NCI-H146 treated with DMSO at 0.1 percent for 48 hours (cell line): Measurements from ENCODE around the gene OTOF.

ENCODE experiments used
- DNase-seq: peaks from one replicate; lab custom pipeline; 2025; ENCODE audit not compliant: unreplicated experiment; lab: John Stamatoyannopoulos, UW

OTOF gene

DNA sequence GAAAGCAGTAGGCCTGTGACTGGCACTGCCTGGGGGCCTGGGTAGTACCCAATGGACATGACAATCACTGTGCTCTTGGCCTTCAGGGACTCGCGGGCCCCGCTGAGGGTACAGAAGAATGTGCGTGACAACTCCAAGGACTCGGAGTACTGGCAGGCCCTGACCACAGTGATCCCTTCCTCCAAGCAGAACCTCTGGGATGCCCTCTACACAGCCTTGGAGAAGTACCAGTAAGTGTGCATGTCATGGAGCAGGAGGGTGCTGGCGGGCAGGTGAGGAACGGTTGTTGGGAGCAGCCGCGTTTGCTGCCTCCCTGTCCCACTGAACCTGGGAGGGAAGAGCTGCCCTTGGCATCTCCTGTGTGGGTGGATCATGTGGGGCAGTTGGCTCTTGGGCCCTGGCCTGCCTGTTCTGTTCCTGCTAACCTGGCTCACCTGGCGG is 23.3 kb downstream of the OTOF start:
- DNase-seq, result no peak

DNA sequence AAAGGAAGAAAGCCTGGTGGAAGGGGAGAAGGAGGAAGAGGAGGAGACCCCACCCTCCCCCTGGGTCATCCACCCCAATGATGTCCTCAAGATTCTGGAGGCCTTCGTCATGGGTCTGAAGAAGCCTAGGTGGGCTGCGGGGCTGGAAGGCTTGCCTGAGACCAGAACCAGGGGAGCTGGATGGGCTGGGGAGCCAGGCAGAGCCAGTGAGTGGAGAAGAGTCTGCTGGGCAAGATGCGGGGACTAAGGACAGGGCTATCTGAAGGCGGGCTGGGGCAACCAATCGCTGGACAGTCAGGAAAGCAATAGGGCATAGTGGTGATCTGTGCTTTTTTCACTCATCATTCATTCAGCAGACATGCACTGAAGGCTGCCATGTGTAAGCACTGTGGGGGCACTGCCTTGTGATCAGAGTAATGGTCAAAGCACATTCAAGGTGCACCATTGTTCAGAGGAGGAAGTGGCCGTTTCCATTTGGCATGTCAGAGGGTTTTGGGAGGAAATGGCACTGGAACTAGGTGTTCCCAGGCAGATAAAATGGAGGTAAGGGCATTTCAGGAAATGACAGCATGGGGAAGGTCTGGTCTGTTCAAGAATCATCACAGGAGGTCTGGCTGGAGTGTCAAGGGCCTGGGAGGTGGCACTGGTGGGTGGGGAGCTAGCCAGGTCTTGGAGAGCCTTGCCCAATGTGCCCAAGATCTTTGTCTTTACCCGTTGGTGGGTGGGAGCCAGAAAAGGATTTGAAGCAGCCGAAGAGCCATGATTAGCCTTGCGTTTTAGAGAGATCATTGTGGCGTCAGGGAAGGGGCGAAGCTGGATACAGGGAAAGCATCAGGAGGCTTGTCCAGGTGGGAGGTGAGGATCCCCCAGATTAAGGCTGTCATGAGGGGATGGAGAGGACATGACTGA is 24.2 kb downstream of the OTOF start:
- no peak for DNase-seq

DNA sequence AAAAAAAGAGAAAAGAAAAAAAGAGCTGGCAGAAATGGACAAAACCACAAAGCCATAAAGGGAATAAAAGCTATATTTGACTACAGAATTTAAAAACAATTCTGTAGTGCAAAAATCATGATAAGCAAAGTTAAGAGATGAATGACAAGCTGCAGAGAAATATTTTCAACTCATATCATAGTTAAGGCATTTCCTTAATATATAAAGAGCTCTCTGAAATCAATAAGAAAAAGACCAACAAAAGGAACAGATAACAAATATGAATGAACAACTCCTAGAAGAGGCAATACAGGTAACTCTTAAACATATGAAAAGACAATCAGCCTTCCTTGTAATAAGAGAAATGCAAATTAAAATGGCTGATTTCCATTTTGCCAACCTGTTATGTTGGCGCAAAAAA is 26.2 kb downstream of the OTOF start:
- DNase-seq, result no peak

DNA sequence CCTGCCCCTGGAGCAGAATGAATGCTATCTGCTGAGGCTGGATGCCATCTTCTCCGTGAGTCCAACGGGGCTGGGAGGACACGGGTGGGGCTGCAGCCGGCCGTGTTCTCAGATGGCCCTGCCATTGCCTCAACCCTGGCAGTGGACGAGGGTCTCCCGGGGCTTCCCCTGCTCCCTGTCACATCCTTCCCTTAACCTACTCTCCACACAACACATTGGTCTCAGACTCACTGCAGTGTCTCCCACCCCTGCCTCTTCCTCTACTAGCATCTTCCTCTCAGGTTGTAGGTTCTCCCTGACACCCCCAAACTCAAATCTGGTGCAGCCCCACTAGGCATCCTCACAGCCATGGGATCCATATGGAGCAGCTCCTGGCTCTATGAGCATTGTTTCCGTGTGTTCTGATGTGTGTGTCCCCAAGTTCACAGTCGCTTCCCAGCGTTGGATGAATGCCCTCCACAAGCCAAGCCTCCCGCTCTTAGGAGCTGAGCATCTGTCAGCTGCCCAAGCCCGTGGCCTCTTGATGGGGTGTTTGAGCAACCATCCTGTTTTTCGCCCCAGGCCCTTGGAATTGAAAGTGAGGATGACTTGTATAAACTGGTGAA is 27.8 kb downstream of the OTOF start:
- DNase-seq, result no peak

DNA sequence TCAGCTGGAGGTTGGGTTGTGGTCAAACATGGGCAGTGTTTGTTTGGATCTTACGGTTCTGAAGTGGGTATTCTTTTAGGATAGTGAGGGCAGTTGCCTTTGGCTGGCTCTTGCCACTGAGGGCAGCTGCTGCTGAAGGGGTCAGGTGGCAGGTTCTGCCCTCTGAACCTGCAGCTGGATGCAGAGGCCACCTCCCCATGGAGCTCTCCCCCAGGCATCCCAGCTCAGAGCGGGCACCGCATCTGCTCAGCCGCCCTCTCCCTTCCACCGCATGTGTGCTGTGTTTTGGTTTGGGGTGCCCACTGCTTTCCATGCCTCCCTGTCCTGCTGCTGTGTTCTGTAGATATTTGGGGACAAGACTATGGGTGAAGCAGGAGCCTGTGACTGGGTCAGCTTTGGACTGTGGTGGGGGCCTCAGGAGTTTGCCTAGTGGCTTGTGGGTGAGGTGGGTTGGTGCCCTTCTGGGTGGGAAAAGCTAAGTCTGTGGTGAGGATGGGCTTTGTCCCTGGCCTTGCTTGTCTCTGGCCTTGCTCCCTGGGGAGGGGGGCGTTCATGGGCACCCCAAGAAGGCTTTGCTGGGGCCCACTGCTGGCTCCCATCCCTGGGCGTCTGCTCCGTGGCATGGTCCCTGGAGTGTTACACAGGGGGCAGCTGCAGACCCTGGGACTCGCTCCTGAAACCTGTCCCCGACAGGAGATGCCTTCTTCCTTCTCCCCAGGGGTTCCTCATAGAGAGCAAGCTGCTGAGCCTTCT is 28.5 kb downstream of the OTOF start:
- DNase-seq, result no peak

DNA sequence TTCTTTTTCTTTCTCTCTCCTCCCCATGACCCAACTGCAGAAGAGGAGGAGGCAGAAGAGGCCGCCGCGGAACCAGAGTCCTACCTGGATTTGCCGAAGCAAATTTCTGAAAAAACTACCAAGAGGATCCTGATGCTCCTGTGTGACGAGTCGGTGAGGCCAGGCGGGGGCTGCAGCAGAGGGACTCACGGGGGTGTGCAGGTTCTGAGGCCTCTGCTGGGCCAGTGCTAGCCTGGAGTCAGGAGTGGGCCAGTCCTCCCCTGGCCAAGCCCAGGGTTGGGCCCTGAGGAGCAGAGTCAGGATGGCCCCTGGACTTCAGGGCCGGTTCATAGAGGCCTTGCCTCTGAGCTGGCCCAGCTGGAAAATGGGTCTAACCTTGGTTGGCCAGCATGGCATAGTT is 29.3 kb downstream of the OTOF start:
- no peak for DNase-seq

DNA sequence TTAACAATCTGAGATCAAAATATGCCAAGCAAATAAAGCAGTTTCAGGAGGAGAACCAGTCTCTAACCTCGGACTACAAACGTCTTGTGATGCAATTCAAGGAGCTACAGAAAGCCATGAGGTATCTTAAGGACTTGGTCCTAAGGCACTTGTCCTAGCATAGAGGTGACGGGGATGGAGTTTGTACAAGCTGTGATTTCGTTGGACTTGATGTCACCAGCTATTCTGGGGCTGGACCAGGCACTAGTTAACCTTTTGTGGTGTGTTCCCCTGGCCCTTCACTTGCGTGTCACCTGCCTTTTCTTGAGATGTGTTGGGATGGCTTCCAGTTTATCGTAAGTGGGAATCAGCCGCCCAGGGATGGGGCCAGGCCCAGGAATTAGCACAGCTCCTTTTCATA is 33.7 kb downstream of the OTOF start:
- no peak for DNase-seq

DNA sequence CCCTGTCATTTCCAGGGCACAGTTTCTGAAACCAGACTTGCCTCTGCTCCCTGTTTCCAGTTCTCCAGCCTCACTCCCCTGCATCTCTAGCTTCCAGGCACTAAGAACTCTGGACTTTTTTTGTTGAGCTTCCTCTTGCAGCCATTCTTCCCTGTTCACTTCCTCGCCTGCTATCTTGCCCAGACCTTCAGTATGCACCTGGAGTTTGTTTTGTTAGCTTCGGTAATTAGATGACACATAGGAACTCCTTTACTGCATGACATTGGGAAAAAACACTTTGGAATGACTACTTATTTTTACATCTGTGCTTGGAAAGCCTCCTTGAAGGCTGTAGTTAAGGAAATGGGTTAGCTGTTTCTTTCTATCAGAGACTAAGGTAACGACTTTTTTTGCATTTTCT is 35.2 kb downstream of the OTOF start:
- no peak for DNase-seq

DNA sequence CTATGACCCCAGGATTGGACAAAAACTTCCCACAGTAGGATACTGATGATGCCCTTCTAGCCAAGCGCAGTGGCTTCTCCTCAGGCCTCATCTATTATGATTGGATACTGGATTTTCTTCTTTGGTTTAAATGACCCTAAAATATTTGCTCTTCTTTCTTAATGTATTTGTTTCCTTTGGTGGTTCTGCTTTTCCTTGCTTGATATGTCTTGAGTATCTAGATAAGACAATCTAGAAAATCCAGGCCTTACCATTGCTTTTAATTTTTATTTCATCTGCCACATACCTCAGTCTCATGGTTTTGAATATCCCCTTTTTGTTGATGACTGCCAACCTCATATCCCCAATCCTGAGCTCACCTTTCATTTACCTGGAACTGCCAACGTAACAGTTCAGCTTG is 35.6 kb downstream of the OTOF start:
- no peak for DNase-seq

DNA sequence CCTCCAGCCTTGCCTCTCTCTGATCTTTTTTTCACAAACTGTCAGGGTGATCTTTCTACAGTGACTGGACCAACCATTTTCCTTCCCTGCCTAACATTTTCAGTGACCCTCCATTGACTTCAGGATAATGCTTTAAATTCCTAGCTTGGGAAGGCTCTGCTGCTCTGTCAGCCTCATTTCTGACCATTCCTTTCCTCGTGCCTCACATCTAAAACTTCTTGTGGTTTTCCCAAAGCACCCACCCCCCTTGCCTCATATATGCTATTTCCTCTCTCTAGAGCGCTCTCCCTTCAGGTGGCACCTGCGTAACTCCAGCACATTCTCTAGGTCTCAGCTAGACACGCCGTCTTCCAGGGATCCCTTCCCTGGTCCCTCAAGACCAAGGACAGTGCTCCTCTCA is 39.0 kb downstream of the OTOF start:
- no peak for DNase-seq

DNA sequence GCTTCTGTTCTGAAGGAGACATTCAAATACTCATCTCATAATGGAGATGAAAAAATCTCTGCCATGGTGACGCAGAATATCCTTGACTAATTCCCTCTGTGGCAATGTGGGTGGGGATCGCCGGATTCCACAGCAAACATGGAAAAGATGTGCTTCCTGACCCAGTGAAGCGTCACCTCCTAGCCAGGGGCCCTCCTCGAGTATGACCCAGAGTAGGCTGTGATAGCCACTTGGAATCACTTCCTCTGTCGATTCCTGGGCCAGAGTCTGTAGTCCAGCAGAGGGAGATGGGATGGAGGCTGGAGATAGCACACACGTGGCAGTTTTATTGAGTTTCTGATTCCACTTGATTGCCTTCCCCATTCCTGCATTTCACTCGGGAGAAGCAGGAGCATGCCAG is 39.4 kb downstream of the OTOF start:
- DNase-seq, result no peak

DNA sequence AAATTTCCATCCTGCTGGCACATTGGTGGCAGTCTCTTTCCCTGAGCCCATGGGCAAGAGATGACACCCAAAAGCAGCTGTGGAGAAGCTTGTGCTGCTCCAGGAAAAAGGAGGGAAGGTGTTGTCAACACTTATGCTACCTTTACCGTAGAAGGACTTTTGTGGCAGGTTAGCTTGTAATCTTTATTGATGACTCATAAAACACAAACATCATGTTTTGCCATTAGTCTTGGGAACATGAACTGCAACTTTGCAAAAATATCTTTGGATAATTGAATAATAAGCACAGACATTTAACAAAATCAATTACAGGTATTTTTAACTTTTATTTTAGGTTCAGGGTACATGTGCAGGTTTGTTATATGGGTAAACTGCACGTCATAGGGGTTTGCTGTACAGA is 42.8 kb downstream of the OTOF start:
- no peak for DNase-seq

DNA sequence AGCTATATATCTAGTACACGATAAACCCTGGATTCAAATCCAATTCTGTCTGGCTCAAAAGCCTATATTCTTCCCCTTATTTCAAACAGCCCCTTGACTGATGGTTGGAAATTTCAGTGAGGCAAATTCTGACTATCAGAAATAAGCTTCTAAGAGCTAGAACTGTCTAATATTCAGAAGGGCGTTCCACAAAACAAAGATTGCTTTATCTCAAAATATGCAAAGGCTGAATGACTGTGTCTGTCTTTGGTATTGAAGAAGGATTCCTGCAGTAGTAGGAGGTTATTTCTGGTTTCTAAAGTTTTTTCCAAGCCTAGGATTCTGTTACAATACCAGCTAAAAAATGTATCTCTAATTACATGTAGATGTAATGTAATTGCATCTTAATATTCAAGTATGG is 45.1 kb downstream of the OTOF start:
- no peak for DNase-seq

DNA sequence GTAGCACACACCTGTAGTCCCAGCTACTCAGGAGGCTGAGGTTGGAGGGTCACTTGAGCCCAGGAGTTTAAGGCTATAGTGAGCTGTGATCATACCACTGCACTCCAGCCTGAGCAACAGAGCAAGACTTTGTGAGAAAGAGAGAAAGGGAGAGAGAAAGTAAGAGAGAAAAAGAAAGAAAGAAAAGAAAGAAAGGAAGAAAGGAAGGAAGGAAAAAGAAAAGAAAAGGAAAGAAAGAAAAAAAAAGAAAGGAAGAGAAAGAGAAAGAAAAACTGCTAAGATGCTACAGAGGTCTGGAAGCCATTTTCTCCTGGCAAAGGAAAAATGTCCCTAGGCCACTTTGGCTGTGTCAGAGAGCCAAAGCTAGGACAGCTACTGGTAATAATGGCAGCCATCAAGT is 45.6 kb downstream of the OTOF start:
- no peak for DNase-seq

DNA sequence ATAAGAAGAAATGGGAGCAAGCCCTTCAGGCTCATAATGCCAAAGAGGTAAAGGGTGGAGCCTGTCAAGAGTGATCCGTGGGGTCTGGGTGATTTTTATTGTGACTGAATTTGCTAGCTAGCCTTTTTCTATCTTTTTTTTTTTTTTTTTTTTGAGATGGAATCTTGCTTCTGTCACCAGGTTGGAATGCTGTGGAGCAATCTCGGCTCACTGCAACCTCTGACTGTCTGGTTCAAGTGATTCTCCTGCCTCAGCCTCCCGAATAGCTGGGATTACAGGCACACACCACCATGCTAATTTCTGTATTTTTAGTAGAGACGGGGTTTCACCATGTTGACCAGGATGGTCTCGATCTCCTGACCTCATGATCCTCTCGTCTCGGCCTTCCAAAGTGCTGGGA is 47.1 kb downstream of the OTOF start:
- DNase-seq, result no peak

DNA sequence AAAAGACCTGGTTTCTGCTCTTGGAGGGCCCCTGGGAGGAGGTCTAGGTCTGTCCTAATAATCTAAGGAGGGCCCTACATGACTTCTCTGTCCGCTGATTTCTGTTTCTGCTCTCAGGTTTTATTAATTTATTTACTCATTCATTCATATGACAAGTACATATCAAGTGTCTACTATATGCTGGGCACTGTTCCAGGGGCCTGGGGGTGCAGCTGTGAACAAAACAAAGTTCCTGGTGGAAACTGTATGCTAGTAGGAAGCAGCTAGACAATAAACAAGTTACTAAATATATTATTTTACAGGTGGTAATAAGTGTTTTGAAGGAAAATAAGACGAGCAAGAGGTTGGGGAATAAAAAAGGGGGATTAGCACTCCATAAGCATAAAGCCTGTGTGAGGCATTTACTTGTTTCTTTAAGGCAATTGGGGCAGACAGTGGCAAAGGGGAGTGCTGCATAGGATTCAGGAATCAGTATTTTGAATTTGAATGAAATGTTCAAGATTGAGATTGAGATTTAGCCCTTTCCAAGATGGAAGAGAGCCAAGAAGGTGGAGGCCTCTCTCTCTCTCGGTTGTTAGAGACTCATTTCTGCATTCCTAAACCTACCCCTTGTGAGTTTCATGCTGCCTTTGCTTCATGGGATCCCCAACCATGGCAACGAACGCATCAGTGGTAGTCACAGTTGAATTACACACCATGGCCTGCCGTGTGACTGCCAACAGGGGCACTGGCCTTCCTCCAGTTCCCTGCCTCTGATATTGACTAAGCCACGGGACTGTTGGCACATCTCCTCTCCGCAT is 47.9 kb downstream of the OTOF start:
- peak; percentile 14 for DNase-seq

DNA sequence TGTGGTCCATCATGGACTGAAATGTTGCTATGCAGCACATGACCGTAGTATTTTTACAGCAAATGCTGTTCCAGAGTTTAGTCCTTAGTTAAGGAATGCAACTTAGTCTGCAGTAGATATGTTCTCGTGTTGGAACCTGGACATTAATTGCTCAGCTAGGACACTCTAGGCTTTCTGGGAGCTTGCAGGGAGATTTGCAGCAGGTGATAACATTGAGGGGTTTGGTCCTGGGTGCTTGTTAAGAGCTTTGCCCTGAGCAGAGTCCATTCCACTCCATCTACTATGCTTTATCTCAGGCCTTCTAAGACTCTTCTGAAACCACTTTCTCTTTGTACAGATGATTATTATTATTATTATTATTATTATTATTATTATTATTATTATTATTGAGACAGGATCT is 49.1 kb downstream of the OTOF start:
- no peak for DNase-seq

DNA sequence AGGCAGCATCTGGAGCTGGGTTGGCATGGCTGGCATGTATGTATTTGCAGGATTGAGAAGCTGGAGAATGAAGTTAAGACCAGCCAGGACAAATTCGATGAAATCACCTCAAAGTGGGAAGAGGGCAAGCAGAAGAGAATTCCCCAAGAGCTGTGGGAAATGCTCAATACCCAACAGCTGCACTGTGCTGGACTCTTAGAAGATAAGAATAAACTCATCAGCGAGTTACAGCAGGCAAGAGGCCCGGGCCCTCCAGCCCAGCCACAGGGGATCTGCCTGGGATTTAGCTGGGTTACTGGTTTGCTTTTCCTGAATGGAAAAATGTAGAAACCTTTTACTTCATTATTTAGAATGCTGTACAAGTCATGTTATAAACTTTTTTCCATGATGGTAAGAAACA is 53.7 kb downstream of the OTOF start:
- DNase-seq, result no peak

DNA sequence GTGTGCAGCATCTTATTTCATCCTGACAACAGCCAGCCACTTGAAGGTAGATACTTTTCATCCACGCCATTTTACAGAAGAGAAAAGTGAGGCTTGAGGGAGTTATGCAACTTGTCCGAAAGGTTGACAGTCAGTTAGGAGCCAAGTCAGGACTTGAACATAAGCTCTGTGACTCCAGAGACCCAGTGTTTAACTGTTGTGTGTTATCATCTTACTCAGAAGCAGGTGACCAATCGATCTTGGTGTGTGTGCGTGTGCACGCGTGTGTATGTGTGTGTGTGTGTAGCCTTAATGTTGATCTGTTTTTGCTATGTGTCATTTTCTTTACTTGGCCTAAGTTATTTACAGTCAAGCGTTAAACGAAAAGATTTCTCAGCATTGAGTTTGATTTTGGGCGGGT is 54.2 kb downstream of the OTOF start:
- no peak for DNase-seq

DNA sequence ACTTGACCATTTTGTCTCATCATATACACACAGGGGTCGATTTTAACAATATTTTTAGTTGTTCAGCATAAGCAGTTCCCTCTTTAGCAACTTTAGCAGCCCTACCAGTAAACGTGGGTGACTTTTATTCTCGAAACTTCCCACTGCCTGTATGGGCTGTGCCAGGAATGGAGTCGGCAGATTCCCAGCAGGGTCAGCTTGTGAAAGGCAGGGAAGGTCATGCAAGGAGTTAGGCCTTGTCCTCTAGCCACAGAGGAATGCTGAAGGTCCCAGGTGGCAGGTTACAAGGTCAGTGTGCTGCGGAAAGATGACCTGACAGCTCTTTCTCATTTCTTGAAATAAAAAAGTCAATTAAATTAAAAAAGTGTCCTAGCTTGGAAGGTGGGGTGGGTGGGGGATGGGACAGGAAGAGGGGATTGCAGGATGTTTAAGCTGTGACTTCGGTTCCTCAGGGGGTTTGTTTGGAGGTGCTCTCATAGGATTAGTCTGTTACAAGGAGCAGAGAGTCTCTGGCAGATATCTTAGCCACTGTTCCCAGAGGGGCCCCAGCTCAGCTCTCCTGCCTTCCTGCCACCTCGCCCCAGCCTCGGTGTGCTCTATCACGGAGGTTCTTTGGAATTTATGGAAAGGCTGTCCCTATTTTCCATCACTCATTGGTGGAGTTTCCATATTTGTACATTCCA is 54.8 kb downstream of the OTOF start:
- DNase-seq, result no peak

DNA sequence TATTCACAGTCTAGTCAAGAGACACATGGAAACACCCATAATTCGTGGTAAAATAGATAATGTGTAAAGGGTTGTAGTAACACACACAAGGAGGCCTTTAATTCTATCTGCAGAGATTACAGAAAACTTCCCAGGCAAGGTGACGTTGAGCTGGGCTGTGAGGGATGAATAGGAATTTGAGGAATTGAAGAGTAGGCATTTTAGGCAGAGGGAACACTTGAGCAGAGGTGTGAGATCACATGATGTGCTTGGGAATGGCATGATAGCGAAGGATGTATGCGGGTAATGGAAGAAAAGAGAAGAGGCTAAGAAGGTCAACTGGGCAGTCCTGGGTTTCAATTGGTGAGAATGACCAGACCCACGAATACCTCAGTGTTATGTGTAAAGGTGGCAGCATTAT is 56.0 kb downstream of the OTOF start:
- DNase-seq, result no peak
